Sciatic nerve (tissue), 2 donors: ENCODE results near the gene TCAF1. TPM values are rescaled to one million over a fixed set of nuclear protein-coding genes. Genes with fewer than 3 reads are reported as not detected.

ENCODE experiments used
- ATAC-seq: fragments of 200-7000 bp; cut with Tn5 transposase; one replicate; pipeline ENCODE4 v1.9.1; 2020; ENCODE audit warnings: mild to moderate bottlenecking, moderate library complexity
- DNase-seq: peaks from one replicate; pipeline ENCODE4 v3.0.0-alpha.2; 2020; ENCODE audit warnings: low spot score
- intact Hi-C: fragments of 100-400 bp; cut with DNase I; formaldehyde crosslinking; loops from one replicate; pipeline ENCODE4 v1.14.2; 2022
- total RNA-seq: library from RNA; stranded (reverse); fragmentation: NEBNext Ultra II Directional; extraction: Animal tissue kit (Norgen Biotek cat#: 25700); gene quantifications from one replicate; pipeline ENCODE4 v1.2.1, GENCODE V29; 2021
- donor health status: DM: no; HTN: no; CAD: no.
- donor health status: DM: no; HTN: no; CAD: no.

The TCAF1 gene
- total RNA-seq = 44.5 TPM

- intact Hi-C loops = no loop called here
Observed at GRCh38 chr7:143901668-143902331, at the start of gene TCAF1. Gene TCAF1 (minus strand): TSS chr7:143902176. CDS start chr7:143876608, 25,568 bp downstream.

GRCh38 chr7:143948733-143949132 is 46.8 kb upstream of the TCAF1 start:
- ATAC-seq = no peak
- DNase-seq = no peak
- intact Hi-C loops = no loop called here

More at GRCh38 chr7:143901668-143902331, at the start of gene TCAF1:
- ATAC-seq (peak; percentile 100), DNase-seq (peak; percentile 98)

- DNase-seq = no peak
- intact Hi-C loops = no loop called here
- ATAC-seq = no peak
Observed at GRCh38 chr7:143947111-143947510, 45.1 kb upstream of the TCAF1 start.

- ATAC-seq (no peak), DNase-seq (no peak)
- intact Hi-C loops = no loop called here
Observed at GRCh38 chr7:143945423-143945822, 43.4 kb upstream of the TCAF1 start.

GRCh38 chr7:143938379-143939243 is 36.6 kb upstream of the TCAF1 start:
- intact Hi-C loops = no loop called here
- no peak for DNase-seq
- no peak for ATAC-seq

GRCh38 chr7:143936087-143937009 is 34.4 kb upstream of the TCAF1 start:
- ATAC-seq (no peak), DNase-seq (no peak)
- intact Hi-C loops = no loop called here

- intact Hi-C loops = no loop called here
- no peak for ATAC-seq
- no peak for DNase-seq
Observed at GRCh38 chr7:143934526-143935325, 32.8 kb upstream of the TCAF1 start, which contains the start of gene OR2F2. Gene OR2F2 (plus strand): TSS chr7:143935233. CDS start chr7:143935233, 0 bp downstream.

- intact Hi-C loops = no loop called here
- ATAC-seq = no peak
- DNase-seq = no peak
Observed at GRCh38 chr7:143931739-143932138, 29.8 kb upstream of the TCAF1 start.

GRCh38 chr7:143929224-143929920 is 27.4 kb upstream of the TCAF1 start:
- ATAC-seq = no peak
- no peak for DNase-seq
- intact Hi-C loops = no loop called here

GRCh38 chr7:143924851-143925250 is 22.9 kb upstream of the TCAF1 start:
- intact Hi-C loops = no loop called here
- no peak for ATAC-seq
- DNase-seq = no peak

GRCh38 chr7:143914938-143915652 is 13.1 kb upstream of the TCAF1 start:
- no peak for DNase-seq
- intact Hi-C loops = no loop called here
- no peak for ATAC-seq

GRCh38 chr7:143913945-143914615 is 12.1 kb upstream of the TCAF1 start:
- no peak for ATAC-seq
- intact Hi-C loops = no loop called here

GRCh38 chr7:143910473-143911248 is 8.7 kb upstream of the TCAF1 start:
- no peak for DNase-seq
- ATAC-seq = no peak
- intact Hi-C loops = no loop called here

More at GRCh38 chr7:143913945-143914615, 12.1 kb upstream of the TCAF1 start:
- no peak for DNase-seq

GRCh38 chr7:143909863-143910262 is 7.9 kb upstream of the TCAF1 start:
- intact Hi-C loops = no loop called here
- DNase-seq (no peak), ATAC-seq (peak; percentile 56)

GRCh38 chr7:143908120-143908519 is 6.1 kb upstream of the TCAF1 start:
- DNase-seq (no peak), ATAC-seq (no peak)
- intact Hi-C loops = no loop called here

- DNase-seq (no peak), ATAC-seq (no peak)
- intact Hi-C loops = no loop called here
Observed at GRCh38 chr7:143906895-143907294, 4.9 kb upstream of the TCAF1 start.
